ENCODE measurements around the gene RPUSD1.

RPUSD1 gene

DNA sequence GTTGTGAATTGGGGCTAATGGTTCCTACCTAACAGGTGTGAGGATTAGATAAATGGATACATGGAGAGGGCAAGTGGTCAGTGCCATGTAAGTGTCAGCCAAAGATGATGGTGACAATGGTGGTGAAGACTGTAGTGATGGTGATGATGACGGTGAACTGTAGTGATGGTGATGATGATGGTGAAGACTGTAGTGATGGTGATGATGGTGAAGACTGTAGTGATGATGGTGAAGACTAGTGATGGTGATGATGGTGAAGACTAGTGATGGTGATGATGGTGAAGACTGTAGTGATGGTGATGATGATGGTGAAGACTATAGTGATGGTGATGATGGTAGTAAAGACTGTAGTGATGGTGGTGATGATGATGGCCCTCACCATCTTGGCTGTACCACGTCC lies 30.4 kb upstream of the RPUSD1 start:
- no peak for DNase-seq

DNA sequence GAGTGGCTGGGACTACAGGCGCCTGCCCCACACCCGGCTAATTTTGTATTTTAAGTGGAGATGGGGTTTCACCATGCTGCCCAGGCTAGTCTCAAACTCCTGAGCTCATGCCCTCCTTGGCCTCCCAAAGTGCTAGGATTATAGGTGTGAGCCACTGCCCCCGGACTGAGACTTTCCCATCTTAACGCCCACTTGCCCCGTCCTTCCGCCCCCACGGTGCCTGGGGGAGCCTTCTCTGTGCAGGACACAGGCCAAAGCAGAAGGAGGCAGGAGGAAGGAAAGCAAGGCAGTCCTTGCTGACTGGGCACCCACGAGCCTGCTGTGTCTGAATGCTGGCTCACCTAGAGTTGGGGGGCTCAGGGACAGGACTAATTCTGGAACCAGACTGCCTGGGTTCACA lies 30.0 kb upstream of the RPUSD1 start:
- no peak for DNase-seq

DNA sequence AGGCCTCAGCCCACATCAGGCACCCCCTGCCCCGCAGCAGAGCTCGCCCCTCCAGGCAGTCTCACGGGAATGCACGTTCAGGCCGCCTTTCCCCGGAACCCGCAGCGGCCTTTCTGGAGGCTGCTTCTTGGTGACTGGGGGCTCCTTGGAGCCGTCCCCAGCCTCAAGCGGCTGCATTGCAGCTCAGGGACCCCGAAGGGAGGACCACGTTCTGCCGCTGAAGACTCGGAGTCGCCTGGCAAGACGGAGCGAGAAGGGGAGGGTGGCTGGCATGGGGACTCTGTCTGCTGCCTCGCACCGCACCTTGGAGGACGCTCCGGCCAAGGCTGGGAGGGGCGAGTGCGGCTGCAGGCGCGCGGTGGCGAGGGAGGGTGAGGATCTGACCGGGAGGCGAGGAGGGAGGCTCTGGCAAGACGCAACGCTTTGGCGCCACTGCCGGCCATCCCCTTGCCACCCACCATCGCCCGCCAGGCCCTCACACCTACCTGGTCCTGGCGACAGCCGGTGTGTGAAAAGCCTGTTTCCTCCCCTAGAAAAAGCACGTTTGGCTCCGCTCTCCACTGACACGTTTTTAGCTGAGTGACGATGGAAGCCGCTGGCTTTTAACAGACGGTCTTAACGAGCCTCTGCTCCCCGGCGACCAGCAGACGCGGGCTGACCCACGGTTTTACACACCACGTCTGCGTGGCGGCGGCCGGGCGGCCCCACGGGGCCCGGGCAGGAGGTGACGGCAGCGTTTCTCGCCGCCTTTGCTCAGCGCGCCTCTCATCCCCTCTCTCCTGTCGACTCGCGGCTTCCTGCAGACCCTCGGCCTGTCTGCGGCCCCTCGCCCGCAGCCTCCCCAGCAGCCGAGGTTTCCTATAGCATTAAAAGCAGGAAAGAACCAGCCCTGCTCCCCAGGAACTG lies 29.1 kb upstream of the RPUSD1 start:
- no peak for DNase-seq

DNA sequence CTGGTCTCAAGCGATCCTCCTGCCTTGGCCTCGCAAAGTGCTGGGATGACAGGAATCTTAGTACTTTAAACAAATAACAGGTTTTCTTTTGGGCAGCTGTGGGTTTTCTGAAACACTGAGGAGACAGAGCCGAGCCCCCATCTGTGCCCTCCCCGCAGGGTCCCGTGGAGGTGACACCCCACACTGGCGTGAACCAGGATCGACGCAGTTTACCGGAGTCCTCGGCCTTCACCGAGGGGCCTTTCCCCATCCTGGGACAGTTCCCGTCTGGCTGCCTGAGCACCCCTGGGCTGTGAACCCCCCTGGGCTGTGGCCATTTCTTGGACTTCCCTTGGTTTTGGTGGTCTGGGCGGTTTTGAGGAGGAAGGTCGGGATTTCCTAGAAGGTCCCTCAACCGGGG lies 27.7 kb upstream of the RPUSD1 start:
- no peak for DNase-seq

DNA sequence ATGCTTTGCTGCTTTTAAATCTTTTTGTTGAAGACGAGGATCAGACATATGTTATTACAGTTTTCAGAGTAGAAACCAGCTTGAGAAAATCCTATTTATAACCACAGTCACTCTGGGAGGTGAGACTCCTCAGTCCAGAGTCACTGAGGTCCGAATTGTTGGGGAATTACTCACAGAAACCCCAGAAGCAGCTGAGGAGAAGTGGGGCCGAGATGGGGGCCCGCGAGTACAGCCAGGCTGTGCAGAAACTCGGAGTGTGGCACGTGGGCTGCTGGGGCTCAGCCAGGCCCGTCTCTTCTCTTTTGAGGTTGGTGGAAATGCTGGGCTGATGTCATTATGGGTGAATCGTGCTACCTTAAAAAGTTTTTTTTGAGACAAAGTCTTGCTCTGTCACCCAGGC lies 26.8 kb upstream of the RPUSD1 start:
- peak; percentile 35 for DNase-seq

DNA sequence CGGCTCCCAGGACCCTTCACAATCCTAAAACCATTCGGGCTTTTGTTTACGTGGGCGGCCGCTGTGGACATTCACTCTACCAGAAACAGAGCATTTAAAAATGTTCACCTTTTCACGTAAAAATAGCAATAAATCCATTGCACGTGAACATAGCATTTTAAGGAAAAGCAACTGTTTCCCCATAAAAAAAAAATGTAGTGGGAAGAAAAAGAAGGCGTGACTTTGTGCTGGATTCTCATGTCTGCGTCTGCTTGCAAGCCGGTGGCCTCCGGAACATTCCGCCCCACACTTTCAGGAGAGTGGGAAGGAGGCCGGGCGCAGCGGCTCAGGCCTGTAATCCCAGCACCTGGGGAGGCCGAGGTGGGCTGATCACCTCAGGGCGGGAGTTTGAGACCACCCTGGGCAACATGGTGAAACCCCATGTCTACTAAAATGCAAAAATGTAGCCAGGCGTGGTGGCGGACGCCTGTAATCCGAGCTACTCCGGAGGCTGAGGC lies 25.8 kb upstream of the RPUSD1 start:
- no peak for DNase-seq

DNA sequence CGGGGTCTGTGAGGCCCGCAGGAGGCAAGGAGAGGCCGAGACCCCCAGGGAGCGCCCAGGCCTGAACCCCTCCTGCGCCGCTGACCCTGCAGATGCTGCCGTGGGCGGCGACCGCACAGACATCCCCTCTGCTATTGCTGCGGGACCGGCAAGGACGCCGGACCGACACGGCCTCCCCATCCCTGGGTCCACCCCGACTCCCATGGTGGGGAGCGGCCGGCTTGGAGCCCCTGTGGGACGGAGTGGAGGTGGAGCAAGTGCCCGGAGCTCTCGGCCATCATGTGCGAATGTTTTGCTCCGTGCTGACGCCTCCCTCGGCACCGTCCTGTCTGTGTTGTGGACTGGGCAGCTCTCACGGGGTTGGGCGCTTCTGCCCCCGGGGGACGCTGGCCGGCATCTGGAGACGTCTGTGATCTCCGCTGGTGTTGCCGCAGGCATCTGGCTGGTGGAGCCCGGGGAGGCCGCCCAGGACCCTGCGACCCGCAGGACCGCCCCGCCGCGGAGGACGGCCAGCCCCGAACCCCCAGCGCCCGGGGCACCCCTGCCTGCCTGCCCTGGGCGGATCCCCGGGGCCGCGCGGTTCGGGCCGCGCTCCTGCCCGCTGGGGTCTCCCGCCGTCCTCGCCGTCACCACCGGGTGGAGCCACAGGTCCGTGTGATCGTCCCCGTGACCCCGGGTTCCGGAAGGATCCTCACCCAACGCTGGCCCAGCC lies 25.2 kb upstream of the RPUSD1 start:
- DNase-seq = no peak

DNA sequence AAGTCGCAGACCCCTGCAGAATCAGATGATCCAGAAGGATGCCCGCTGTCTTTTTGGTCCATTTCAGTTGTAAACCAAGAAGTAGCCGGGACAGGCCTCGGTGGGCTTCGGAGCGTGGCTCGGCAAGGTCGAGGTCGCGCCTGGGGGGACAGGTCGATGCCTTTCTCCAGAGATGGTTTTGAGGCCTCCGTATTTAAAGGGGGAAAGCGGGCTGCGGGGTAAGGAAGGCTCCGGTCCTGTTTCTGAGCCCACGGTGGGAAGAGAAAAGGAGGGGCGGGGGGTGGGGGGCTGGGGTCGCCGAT lies 19.9 kb upstream of the RPUSD1 start:
- DNase-seq = no peak

DNA sequence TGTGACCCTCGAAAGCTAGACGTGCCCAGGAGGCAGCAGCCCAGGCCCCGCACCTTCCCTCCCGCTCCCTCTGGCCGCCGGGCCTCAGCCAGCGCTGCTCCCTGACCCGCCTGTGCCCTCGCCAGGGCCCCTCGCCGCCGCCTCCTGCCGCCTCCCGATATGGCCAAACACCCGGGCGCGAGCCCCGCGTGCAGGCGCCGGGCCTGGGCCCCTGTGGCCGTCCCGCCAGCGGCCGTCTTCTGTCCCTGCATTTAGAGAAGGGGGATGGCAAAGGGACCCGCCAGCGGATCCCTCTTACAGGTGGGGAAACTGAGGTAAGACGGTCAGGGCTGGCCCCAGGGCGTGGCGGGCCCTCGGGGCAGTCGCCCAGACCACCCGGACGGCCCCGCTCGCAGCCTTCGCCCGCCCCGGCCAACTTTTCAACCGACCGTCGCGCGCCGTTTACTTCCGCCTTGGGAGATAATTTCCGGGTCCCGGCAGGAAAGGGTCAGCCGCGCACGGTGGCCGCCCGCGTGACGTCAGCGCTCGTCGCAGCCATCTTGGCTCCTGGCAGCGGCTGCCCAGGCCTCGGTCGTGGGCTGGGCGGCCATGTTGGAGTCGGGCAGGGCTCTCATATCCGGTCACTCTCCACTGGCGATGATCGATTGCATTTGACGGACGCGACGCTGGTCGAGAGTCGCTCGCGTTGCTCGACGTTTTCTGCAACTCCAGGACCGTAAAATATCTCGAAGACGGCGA lies 19.3 kb upstream of the RPUSD1 start:
- DNase-seq = peak; percentile 77

DNA sequence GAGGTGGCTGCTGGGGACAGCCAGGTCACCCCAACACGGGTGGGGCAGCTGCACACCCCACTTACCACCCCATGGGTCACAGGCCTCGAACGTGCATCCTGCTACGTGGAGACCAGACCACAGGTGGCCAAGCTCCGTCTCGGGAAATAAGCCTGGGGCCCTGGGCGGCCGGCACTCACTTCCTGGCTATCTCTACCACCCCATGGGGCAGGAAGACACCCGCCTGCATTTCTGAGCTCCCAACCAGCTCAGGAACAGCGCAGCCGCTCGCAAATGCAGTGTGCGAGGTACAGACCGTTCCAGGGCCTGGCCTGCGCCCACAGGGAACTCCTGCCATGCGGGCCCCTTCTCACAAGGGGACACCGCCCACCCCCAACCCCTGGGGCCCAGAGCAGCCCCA lies 17.3 kb upstream of the RPUSD1 start:
- DNase-seq = no peak

DNA sequence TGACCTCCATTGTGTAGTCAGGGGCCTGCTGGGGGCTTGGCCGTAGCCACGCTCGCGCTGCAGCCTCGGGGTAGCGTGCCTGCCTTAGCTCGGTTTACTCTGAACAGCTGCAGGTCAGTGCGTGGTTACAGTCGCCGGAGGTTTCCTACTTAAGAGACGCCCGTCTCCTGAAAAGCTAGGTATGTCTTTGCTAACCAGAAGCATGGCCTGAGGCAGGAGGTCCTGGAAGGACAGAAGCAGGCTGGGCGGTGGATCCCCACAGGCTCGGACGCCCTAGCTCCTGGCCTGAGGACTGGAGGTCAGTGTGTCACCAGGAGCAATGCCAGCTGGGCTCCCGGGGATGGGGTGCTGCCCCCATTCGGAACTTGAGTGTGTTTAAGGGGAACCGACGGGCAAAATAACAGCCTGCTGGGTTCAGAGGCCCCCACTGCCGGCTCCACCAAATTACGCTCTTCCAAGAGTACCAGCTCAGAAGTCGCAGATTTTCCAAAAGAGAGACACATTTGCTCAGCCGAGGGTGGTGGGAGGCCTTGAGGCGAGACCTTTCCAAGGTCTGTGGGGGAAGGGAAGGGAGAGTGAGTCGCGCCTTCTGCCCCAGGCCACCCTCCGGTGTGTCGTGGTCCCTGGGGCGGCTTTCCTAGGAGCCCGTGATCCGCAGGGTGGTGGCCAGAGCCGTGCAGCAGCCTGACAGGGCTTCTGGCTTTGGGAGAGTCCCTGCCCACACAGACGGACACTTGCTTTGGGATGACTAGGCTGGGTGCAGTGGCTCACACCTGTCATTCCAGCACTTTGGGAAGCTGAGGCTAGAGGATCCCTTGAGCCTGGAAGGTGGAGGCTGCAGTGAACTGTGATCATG lies 16.2 kb upstream of the RPUSD1 start:
- no peak for DNase-seq

DNA sequence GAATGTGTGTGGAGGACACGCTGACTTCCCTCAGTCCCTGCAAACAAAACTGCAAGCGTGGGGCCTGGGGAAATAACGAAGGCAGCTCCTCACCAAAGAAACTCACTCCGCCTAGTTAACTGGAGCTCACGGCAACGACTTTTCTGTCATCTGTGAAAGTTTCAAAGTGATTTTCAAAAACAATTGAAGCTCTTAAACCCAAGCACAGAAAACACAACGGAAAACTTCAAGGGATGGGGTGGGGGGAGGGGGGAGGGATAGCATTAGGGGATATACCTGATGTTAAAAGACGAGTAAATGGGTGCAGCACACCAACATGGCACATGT lies 15.5 kb upstream of the RPUSD1 start:
- DNase-seq = no peak

DNA sequence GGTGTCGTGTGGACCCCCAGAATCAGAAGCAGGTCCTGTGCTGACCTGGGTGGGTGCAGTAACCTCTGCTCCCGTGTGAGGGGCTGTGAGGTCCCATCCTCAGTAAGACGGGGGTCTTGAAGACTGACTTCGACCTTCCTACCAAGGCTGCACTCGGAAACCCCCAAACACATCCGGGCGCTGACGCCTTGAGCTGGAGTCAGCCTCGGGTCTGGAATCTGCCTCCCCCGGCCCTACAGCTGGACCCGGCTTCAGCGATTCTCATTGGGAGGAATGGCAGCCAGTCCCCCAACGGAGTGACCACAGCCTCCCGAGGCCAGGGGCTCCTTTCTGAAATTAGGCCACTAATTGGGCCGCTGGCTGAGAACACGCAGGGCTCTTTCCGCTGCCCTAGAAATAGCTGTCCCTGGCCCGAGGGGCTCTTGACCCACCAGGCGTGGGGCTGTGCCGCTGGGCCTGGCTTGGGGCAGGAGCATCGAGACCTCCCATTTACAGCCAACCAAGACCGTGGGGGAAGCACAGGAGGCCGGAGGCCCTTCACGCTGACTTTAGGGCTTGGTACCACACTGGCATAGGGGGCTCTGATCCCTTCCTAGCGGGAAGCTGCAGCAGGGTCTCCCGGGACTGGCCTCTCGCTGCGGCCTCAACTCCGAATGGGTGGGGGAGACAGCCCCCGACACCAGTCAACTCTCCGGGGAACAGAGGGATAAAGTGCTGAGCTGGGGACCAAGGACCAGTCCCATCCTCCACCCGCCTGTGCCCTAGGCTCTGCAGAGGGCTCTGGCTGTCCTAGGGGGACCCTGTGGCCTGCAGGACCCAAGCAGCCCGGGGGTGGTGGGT lies 15.0 kb upstream of the RPUSD1 start:
- no peak for DNase-seq

DNA sequence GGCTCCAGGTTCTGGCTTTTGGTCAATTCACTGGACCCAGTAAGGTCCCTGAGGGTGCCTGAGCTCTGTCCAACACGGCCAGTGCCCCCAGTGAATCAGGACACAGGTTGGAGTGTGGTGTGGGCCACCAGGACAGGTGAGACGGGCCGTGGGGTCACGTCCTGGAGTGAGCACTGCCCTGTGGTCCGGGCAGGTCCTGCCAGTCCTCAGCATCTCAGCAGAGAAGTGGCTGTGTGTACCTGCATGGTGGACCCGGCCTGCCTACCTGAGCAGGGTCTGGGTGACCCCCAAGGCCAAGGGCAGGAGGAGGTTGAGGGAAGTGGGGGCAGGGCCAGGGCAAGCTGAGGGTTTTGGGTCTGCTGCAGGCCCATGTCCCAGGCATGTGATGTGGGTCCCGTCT lies 14.3 kb upstream of the RPUSD1 start:
- DNase-seq = no peak

DNA sequence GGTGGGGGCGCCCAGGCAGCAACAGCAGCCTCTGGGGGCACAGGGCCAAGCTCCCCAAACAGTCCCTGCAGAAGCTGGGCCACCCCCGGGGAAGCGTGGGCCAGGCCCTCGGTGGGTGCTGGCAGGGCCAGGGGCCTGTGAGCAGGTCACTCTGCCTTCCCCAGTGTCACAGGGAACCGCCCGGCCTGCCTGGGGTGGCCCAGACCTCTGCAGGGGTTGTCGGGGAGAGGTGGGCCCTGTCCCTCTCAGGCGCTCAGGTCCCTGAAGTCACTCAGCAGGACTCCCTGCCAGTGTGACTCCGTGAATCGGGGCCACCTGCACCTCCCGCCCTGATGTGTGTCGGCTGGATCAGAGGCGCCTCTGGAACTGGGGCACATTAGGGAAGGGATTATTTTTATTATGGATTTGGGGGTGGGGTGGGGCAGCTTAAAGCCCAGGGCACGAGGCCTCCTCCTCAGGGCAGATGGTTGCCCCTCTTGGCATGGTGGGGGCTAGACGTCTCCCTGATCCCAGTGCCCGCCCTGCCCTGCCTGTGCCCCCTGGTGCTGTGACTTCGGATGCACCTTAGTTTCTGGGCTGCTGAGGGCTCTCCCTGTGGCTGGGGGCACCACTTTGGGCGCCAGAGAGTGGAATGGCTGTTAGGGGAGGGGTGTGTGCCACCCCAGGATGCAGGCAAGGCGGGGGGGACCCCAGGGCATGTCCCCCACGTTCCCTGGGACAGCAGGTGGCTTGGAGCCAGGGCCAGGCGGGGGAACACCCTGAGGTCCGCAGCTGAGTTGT lies 13.6 kb upstream of the RPUSD1 start:
- DNase-seq = no peak

DNA sequence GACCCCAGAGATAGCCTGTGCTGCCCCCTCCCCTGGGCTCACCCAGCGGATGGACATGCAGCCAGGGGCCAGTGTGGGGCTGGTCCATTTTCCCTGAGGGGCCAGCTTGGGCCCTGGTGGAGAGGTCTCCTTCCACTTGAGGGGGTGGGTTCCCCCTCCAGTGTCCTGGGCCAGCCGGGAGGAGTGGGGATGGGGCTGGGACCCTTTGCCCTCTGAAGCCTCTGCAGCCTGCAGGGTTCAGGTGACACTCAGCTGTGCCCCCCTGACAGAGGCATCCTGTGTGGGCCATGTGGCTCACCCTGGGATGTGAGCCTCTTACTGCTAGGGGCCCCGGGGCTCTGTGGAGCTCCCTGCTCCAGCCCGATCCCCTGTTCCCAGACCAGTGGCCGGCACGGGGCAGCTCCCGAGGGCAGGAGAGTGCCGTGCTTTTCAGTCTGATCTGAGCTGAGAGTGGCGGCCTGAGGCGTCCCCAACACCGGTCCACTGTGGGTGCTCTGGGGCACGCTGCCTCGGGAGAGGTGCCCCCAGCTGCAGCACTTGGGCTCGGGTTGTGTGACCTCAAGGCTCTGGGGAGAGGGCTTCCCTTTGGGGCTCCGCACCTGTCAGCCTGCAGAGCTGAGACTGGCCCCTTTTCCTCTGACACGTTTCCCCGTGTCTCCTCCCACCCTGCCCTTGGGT lies 12.8 kb upstream of the RPUSD1 start:
- DNase-seq = no peak

DNA sequence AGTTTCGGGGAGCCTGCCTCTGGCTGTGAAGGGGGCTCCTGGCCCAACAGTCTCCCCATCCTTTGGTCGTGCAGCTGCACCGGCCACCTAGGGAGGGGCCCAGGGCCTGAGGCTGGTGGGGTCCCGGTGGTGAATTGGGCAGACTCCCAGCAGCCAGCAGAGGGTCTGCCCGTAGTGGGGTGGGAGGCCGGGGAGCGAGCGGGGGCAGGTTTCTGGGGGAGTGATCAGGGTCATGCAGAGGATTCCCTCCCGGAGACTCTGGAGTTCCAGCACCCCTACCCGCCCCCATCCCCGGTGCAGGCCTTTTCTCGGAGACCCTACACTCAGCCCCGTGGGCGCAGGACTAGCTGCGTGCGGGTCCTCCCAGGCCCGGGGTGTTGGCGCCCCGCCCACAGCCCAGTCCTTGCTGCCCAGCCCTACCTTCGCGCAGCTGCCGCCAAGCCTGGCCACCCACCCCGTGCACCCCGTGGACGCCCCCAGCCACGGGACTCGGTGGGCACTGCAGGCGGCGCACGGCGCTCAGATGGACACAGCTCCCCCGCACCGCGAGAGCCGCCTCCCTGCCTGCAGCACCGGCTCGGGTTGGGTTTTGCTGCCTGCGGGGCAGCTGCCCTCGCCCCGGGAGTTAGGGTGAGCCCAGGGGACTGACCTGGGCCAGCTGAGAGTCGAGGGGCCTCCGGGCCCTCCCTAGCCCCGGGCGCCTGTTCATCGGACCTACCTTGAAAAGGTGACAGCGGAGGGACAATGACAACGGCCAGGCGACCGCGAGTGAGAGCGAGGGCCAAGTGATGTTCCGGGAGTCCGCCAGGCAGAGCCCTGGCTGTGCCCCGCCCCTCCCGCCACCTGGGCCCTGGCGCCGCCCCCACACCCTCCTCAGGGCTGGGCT lies 12.0 kb upstream of the RPUSD1 start, which contains the start of gene GNG13:
GNG13 (minus strand) TSS at position 787 of the 886 bp plus-strand sequence. CDS start 1,657 bp downstream, outside the sequence.
- no peak for DNase-seq

DNA sequence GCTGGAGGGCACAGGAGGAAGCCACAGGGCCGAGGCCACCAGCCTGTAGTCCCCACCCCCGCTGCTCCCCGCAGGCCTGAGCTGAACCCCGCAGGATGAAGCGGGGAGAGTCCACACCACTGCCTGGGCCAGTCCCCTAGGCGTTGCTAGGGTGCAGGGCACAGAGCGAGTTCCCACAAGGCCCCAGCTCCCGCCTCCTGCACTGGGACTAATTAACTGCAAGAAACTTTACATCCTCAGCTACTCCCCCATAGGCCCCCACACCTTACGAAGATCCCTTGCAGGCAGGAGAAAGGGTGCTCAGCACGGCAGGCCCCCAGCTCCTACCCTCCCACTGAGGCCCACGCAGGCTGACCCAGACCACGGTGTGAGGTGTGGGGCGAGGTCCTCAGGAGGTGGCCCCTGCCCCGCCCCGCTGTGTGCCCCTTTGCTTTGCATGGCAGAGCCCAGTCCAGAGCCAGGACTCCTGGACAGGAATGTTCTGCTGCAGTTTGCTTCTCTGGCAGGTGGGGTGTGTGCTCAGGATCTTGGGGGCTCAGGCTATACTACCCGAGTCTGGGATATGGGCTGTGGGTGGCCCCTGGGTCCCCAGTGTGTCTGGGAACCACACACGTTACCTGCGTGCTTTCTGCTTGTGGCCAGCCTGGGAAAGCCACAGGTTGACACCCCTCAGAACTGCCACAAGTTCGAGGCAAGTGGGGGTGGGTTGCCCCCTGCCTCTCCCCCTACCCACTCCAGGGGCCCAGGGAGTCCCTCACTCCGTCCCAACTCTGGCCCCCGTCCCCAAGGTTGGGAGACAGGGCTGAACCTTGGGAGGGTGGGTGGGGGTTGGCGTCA lies 11.1 kb upstream of the RPUSD1 start:
- DNase-seq = no peak

Data from MV-4-11 (cell line).